Tongue (tissue), 2 donors: ENCODE results near the gene SHLD3. TPM values are rescaled to one million over a fixed set of nuclear protein-coding genes. Genes with fewer than 3 reads are reported as not detected.

ENCODE experiments used
- small RNA-seq: library from RNA; depleted of rRNA; stranded (forward); fragments of <200 nt; gene quantifications from one replicate; pipeline ENCODE3, GENCODE V24; 2014; ENCODE audit warnings: low replicate concordance
- total RNA-seq: library from RNA; depleted of rRNA; stranded (reverse); fragments of >200 nt; gene quantifications from one replicate; pipeline ENCODE4 v1.2.3, GENCODE V29; 2014

SHLD3 gene
- total RNA-seq, 1 donor from 2014 or later: 5.7 TPM

Small RNAs within 50 kb of the gene (small RNA-seq; reads per million reads assigned to genes)
- not detected for gene RNU6-540P

Other genes with a start within 250 kb of the SHLD3 start
- 8.1 TPM for gene ADAMTS6, start 143.1 kb upstream of the SHLD3 start, total RNA-seq
- gene CENPK, start 61.9 kb upstream of the SHLD3 start, total RNA-seq: 12.4 TPM
- 76.6 TPM for gene PPWD1, start 61.7 kb upstream of the SHLD3 start, total RNA-seq
- gene TRIM23, start 694 bp upstream of the SHLD3 start, total RNA-seq: 37.7 TPM
- 39.5 TPM for gene TRAPPC13, start within 50 bp of the SHLD3 start, total RNA-seq
- gene SGTB, start 97.1 kb downstream of the SHLD3 start, total RNA-seq: 8.3 TPM
- gene NLN, start 97.2 kb downstream of the SHLD3 start, total RNA-seq: 23.7 TPM